BLaER1 treated with 17β-estradiol and CSF1 and Interleukin-3, amounts not matched to agents 10 nM and 100 nM (cell line): ENCODE measurements around the gene TEX54.

Experiments
- H3K27ac ChIP-seq, 11 experiments: shearing (Covaris generic); formaldehyde crosslinking; 2 replicates each; pipeline ENCODE4 v1.8.1; 2022
- H3K27me3 ChIP-seq, 11 experiments: shearing (Covaris generic); formaldehyde crosslinking; 2 replicates each; pipeline ENCODE4 v1.8.1; 2022
- H3K36me3 ChIP-seq, 11 experiments: shearing (Covaris generic); formaldehyde crosslinking; 2 replicates each; pipeline ENCODE4 v1.8.1; 2022
- H3K4me1 ChIP-seq, 10 experiments: shearing (Covaris generic); formaldehyde crosslinking; 2 replicates each; pipeline ENCODE4 v1.8.1; 2022
- H3K4me2 ChIP-seq, 11 experiments: shearing (Covaris generic); formaldehyde crosslinking; 2 replicates each; pipeline ENCODE4 v1.8.1; 2022
- H3K4me3 ChIP-seq, 10 experiments: shearing (Covaris generic); formaldehyde crosslinking; 2 replicates each; pipeline ENCODE4 v1.8.1; 2022
- H3K9ac ChIP-seq, 11 experiments: shearing (Covaris generic); formaldehyde crosslinking; 2 replicates each; pipeline ENCODE4 v1.8.1; 2022
- H3K9me3 ChIP-seq, 11 experiments: shearing (Covaris generic); formaldehyde crosslinking; replicated peaks in 1 of 11; 2 replicates each; pipeline ENCODE4 v1.8.1; 2022
- H4K20me1 ChIP-seq, 11 experiments: shearing (Covaris generic); formaldehyde crosslinking; 2 replicates each; pipeline ENCODE4 v1.8.1; 2022
- Cebpa-rat ChIP-seq, 11 experiments: shearing (Covaris generic); IDR thresholded peaks; 2 replicates each; pipeline ENCODE4 v1.8.1; 2022

TEX54 gene

GRCh38 chr11:62788991-62789390, 43.6 kb downstream of the TEX54 start:
- Histone ChIP-seq H3K4me1 (peaks cover 47 to 62% (median 58%) of the 10 kb centered on the region in 10 experiments), H3K4me3 (peak overlapping the region in 2 of 10 experiments; percentile 94 to 96; a peak in 2 of 20 replicates), H3K36me3 (peaks cover 37 to 70% (median 61%) of the 10 kb centered on the region in 11 experiments), H3K27me3 (no peaks in the 10 kb centered on the region), H3K27ac (0 out of 22 replicates have a peak overlapping the region, but pooled peaks of 1 of the 11 experiments have one; percentile 0), H3K9me3 (no peaks in the 10 kb centered on the region), H3K4me2 (peak overlapping the region; percentile 77 to 98 (median 95); a peak in 20 of 22 replicates), H3K9ac (peak overlapping the region; percentile 7 to 97 (median 94); a peak in 13 of 22 replicates), H4K20me1 (peaks cover 0 to 60% (median 28%) of the 10 kb centered on the region in 11 experiments; a peak in 16 of 22 replicates)
- no peak for TF ChIP-seq Cebpa-rat (IDR thresholded peaks at IDR 0.05)

GRCh38 chr11:62787005-62787759, 45.5 kb downstream of the TEX54 start, which contains the start of gene TMEM179B:
Gene TMEM179B (plus strand): TSS chr11:62787402. CDS start chr11:62787432, 30 bp downstream.
- peaks cover 27 to 68% (median 58%) of the 10 kb centered on the region in 11 experiments for H3K36me3 ChIP-seq

GRCh38 chr11:62786318-62787004, 46.2 kb downstream of the TEX54 start:
- TF ChIP-seq Cebpa-rat (IDR thresholded peaks at IDR 0.05): no peak
- Histone ChIP-seq H3K4me3 (peak overlapping the region; percentile 83 to 99 (median 95)), H3K36me3 (peaks cover 31 to 72% (median 61%) of the 10 kb centered on the region in 11 experiments), H3K27ac (peak overlapping the region; percentile 83 to 96 (median 92)), H3K9ac (peak overlapping the region; percentile 86 to 97 (median 95)), H3K27me3 (no peaks in the 10 kb centered on the region), H3K9me3 (no peaks in the 10 kb centered on the region), H4K20me1 (peaks cover 0 to 41% (median 21%) of the 10 kb centered on the region in 11 experiments; a peak in 14 of 22 replicates), H3K4me1 (peaks cover 38 to 43% (median 42%) of the 10 kb centered on the region in 10 experiments), H3K4me2 (peak overlapping the region; percentile 77 to 98 (median 93))

More at GRCh38 chr11:62787005-62787759, 45.5 kb downstream of the TEX54 start, which contains the start of gene TMEM179B:
- Histone ChIP-seq H3K27me3 (no peaks in the 10 kb centered on the region), H3K4me1 (peaks cover 40 to 46% (median 44%) of the 10 kb centered on the region in 10 experiments), H3K4me3 (peak within 1 kb of the TSS; percentile 83 to 99 (median 95)), H3K9ac (peak within 1 kb of the TSS; percentile 86 to 97 (median 95)), H3K27ac (peak within 1 kb of the TSS; percentile 83 to 96 (median 92)), H3K4me2 (peak within 1 kb of the TSS; percentile 77 to 98 (median 95)), H4K20me1 (peaks cover 0 to 43% (median 22%) of the 10 kb centered on the region in 11 experiments; a peak in 14 of 22 replicates), H3K9me3 (no peaks in the 10 kb centered on the region)
- TF ChIP-seq Cebpa-rat (IDR thresholded peaks at IDR 0.05): no peak

- Histone ChIP-seq H3K4me2 (no peak overlapping the region), H4K20me1 (peaks cover 0 to 7% (median 0%) of the 10 kb centered on the region in 11 experiments; a peak in 3 of 22 replicates), H3K9ac (no peak overlapping the region), H3K36me3 (peaks cover 25 to 80% (median 58%) of the 10 kb centered on the region in 11 experiments), H3K4me3 (no peak overlapping the region), H3K27ac (no peak overlapping the region), H3K9me3 (no peaks in the 10 kb centered on the region), H3K27me3 (no peaks in the 10 kb centered on the region), H3K4me1 (peaks cover 7 to 13% (median 10%) of the 10 kb centered on the region in 10 experiments)
- TF ChIP-seq Cebpa-rat (IDR thresholded peaks at IDR 0.05): no peak
These were observed 49.9 kb downstream of the TEX54 start for GRCh38 chr11:62782753-62783152.
